ENCODE results near the gene ARHGDIG. TPM values are rescaled to one million over a fixed set of nuclear protein-coding genes. Genes with fewer than 3 reads are reported as not detected.

ARHGDIG gene
- total RNA-seq = 1 to 10 TPM in 1 of 4 donors, not detected in 3; 2.1 TPM

DNA sequence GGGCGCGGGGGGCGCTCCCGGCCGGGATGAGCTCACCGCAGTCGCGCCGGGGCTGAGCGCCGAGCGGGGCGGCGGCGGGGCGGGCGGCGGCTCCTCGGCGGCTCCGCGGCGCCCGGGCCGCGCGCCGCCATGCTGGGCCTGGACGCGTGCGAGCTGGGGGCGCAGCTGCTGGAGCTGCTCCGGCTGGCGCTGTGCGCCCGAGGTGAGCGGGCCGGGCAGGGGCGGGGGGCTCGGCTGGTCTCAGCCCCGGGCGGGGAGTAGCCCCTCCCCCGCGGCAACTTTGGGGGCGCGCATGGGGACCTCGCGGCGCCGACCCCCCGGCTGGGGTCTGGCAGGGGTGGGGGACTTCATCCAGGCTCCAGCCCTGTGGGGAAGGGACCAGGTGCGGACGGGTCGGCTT lies at the start of gene ARHGDIG:
TSS of gene ARHGDIG (plus strand) at position 40 of the 400 bp plus-strand sequence. CDS start at position 130, 90 bp downstream.
- H3K4me3 ChIP-seq = no peak within 1 kb of the TSS
- intact Hi-C loops (cut with DNase I; ENCODE audit: low total_unique reads) = loop anchor here (10.0 kb wide), 1 partner anchor 64 kb away; no protein-coding TSS in a partner anchor

DNA sequence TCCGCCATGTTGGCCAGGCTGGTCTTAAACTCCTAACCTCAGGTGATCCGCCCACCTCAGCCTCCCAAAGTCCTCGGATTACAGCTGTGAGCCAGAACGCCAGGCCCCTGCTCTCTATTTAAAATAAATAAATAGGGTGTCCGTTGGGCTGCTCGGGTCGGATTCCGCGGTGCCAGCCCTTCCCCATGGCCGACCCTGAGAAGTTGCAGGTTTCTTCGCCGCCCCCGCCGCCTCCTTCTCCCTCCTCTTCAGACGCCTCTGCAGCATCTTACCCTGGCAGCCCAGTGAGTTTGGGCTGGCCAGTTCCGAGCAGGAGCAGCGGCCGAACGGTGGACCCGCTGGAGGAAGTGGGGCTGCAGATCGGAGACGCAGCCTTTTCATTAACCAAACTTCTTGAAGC lies 49.4 kb upstream of the ARHGDIG start:
- H3K4me1 ChIP-seq = peaks cover 7 to 10% of the 10 kb centered on the region in 2 donors
- intact Hi-C loops (cut with DNase I; ENCODE audit: low total_unique reads) = no loop called here
- no peaks in the 10 kb centered on the region for H3K9me3 ChIP-seq
- DNase-seq = no peak
- no peaks in the 10 kb centered on the region for H3K36me3 ChIP-seq
- H3K4me3 ChIP-seq = no peak overlapping the region
- H3K27me3 ChIP-seq = no peaks in the 10 kb centered on the region
- TF ChIP-seq, protein P1, sequence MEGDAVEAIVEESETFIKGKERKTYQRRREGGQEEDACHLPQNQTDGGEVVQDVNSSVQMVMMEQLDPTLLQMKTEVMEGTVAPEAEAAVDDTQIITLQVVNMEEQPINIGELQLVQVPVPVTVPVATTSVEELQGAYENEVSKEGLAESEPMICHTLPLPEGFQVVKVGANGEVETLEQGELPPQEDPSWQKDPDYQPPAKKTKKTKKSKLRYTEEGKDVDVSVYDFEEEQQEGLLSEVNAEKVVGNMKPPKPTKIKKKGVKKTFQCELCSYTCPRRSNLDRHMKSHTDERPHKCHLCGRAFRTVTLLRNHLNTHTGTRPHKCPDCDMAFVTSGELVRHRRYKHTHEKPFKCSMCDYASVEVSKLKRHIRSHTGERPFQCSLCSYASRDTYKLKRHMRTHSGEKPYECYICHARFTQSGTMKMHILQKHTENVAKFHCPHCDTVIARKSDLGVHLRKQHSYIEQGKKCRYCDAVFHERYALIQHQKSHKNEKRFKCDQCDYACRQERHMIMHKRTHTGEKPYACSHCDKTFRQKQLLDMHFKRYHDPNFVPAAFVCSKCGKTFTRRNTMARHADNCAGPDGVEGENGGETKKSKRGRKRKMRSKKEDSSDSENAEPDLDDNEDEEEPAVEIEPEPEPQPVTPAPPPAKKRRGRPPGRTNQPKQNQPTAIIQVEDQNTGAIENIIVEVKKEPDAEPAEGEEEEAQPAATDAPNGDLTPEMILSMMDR (IDR thresholded peaks at IDR 0.05) = no peak
- no peak for TF ChIP-seq POLR2A (IDR thresholded peaks at IDR 0.05)
- H3K27ac ChIP-seq = no peak overlapping the region

More for the DNA sequence above, at the start of gene ARHGDIG:
- TF ChIP-seq, protein P1 (IDR thresholded peaks at IDR 0.05) = no peak
- no peak for TF ChIP-seq POLR2A (IDR thresholded peaks at IDR 0.05)
- Histone ChIP-seq H3K27me3 (peaks cover 3 to 8% of the 10 kb centered on the region in 2 donors), H3K36me3 (no peaks in the 10 kb centered on the region), H3K4me1 (peaks cover 0 to 9% of the 10 kb centered on the region in 2 donors), H3K9me3 (no peaks in the 10 kb centered on the region), H3K27ac (no peak within 1 kb of the TSS)
- DNase-seq = no peak

DNA sequence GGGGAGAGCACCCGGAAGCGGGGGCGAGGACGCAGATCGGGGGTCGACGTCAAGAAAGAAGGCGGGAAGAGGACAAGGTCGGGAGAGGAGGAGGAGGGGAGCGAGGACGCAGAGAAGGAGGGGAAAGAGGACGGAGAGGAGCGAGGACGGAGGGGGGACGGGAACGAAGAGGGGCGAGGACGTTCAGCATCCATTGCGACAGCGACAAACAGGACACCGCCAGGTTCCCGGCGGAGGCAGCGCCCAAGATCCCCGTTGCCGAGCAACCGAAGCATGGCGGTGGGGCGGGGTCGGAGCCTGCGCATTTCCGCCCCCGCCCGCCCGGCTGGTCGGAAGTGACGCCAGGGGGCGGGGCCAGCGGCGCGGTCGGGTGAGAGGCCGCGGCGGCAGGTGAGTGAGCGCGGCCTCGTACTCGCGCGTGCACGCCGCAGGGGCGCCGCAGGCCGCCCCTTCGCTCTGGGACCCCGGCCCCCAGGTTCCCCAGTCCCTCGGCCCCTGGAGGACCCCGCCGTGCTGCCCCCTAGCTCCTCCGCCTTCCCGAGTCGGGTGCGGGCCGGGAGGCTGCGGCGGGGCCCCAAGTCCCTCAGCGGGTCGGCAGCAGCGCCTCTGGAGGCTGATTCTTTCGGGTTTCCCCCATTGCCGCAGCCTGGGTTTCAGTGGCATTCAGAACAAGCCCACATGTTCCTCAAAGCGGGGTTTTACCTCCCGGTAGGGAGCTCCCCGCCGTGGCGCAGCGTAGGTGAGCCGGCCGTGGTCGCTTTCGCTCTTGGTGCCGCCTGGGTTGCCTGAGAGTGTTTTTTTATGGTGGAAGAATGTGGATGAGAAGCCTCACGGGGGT lies 45.7 kb upstream of the ARHGDIG start, which contains the start of gene FAM234A:
TSS of gene FAM234A (plus strand) at position 354 of the 838 bp plus-strand sequence. CDS start 19,593 bp downstream, outside the sequence.
- DNase-seq = peak; percentile 92
- H3K4me3 ChIP-seq = peak within 1 kb of the TSS; percentile 51 to 70
- no peaks in the 10 kb centered on the region for H3K27me3 ChIP-seq
- TF ChIP-seq, protein P1 (IDR thresholded peaks at IDR 0.05) = peak in 3 of 4 experiments; percentile 27 to 62 (median 59)
- TF ChIP-seq POLR2A (IDR thresholded peaks at IDR 0.05) = peak; percentile 96 to 98
- no peaks in the 10 kb centered on the region for H3K36me3 ChIP-seq
- H3K4me1 ChIP-seq = no peaks in the 10 kb centered on the region
- no peaks in the 10 kb centered on the region for H3K9me3 ChIP-seq
- intact Hi-C loops (cut with DNase I; ENCODE audit: low total_unique reads) = no loop called here
- H3K27ac ChIP-seq = peak within 1 kb of the TSS; percentile 88 to 94

DNA sequence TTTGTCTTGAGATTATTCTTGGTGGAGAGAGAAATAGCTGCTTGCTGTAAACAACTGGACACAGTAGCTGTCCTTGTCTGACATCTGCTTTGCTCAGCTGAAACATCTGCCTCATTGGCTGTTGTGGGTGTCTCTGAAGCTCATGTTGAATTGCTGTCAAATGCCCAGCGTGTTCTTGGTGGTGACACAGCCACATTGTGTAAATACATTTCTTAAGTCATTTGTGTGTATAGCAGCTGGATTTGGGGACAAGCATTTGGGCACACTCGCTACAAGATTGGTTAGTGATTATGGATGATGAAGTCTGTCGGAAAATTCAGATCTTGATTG lies 40.5 kb upstream of the ARHGDIG start:
- no peak for TF ChIP-seq POLR2A (IDR thresholded peaks at IDR 0.05)
- TF ChIP-seq, protein P1 (IDR thresholded peaks at IDR 0.05) = no peak
- no peaks in the 10 kb centered on the region for H3K27me3 ChIP-seq
- H3K4me1 ChIP-seq = no peaks in the 10 kb centered on the region
- no peak for DNase-seq
- no peak overlapping the region for H3K4me3 ChIP-seq
- H3K9me3 ChIP-seq = no peaks in the 10 kb centered on the region
- H3K36me3 ChIP-seq = no peaks in the 10 kb centered on the region
- intact Hi-C loops (cut with DNase I; ENCODE audit: low total_unique reads) = no loop called here
- H3K27ac ChIP-seq = no peak overlapping the region

DNA sequence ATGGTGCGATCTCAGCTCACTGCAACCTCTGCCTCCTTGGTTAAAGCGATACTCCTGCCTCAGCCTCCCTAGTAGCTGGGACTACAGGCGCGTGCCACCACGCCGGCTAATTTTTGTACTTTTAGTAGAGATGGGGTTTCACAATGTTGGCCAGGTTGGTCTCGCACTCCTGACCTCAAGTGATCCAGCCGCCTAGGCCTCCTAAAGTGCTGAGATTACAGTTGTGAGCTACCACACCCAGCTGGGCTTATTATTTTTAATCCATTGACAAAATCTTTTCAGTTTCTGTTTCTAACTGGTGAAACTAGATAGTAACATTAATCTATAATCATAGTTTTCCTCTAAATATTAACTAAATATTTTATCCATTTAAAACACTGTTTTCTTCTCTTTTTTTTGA lies 39.8 kb upstream of the ARHGDIG start:
- no peaks in the 10 kb centered on the region for H3K27me3 ChIP-seq
- H3K4me1 ChIP-seq = no peaks in the 10 kb centered on the region
- DNase-seq = no peak
- no peaks in the 10 kb centered on the region for H3K9me3 ChIP-seq
- no peak overlapping the region for H3K4me3 ChIP-seq
- H3K36me3 ChIP-seq = no peaks in the 10 kb centered on the region
- H3K27ac ChIP-seq = no peak overlapping the region
- intact Hi-C loops (cut with DNase I; ENCODE audit: low total_unique reads) = no loop called here
- no peak for TF ChIP-seq POLR2A (IDR thresholded peaks at IDR 0.05)
- TF ChIP-seq, protein P1 (IDR thresholded peaks at IDR 0.05) = no peak

Data from uterus (tissue), 4 donors.